ENCODE data around the gene MESP2.
"Not testable (repeated sequence)": the region's sequence is repeated elsewhere in the genome, so short reads cannot be mapped to it uniquely, and the experiment has no call there.

MESP2 gene

GRCh38 chr15:89783861-89784685, 7.9 kb downstream of the MESP2 start:
- TF ChIP-seq, protein P1, sequence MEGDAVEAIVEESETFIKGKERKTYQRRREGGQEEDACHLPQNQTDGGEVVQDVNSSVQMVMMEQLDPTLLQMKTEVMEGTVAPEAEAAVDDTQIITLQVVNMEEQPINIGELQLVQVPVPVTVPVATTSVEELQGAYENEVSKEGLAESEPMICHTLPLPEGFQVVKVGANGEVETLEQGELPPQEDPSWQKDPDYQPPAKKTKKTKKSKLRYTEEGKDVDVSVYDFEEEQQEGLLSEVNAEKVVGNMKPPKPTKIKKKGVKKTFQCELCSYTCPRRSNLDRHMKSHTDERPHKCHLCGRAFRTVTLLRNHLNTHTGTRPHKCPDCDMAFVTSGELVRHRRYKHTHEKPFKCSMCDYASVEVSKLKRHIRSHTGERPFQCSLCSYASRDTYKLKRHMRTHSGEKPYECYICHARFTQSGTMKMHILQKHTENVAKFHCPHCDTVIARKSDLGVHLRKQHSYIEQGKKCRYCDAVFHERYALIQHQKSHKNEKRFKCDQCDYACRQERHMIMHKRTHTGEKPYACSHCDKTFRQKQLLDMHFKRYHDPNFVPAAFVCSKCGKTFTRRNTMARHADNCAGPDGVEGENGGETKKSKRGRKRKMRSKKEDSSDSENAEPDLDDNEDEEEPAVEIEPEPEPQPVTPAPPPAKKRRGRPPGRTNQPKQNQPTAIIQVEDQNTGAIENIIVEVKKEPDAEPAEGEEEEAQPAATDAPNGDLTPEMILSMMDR (IDR thresholded peaks at IDR 0.05; ENCODE audit: borderline replicate concordance, insufficient read depth, low read depth, low read length), result no peak
- H3K4me3 ChIP-seq (ENCODE audit: low read depth, low read length), result no peak overlapping the region

- H3K4me3 ChIP-seq (ENCODE audit: low read depth, low read length), result no peak overlapping the region
- TF ChIP-seq, protein P1 (IDR thresholded peaks at IDR 0.05; ENCODE audit: borderline replicate concordance, insufficient read depth, low read depth, low read length), result no peak
Measured at GRCh38 chr15:89784686-89784960, 8.5 kb downstream of the MESP2 start.

GRCh38 chr15:89785064-89785773, 9.1 kb downstream of the MESP2 start:
- H3K4me3 ChIP-seq (ENCODE audit: low read depth, low read length), result no peak overlapping the region

GRCh38 chr15:89785774-89786140, 9.6 kb downstream of the MESP2 start:
- no peak overlapping the region for H3K4me3 ChIP-seq (ENCODE audit: low read depth, low read length)
- TF ChIP-seq, protein P1 (IDR thresholded peaks at IDR 0.05; ENCODE audit: borderline replicate concordance, insufficient read depth, low read depth, low read length), result no peak

More at GRCh38 chr15:89785064-89785773, 9.1 kb downstream of the MESP2 start:
- TF ChIP-seq, protein P1 (IDR thresholded peaks at IDR 0.05; ENCODE audit: borderline replicate concordance, insufficient read depth, low read depth, low read length), result no peak

GRCh38 chr15:89787944-89788343, 11.8 kb downstream of the MESP2 start:
- H3K4me3 ChIP-seq (ENCODE audit: low read depth, low read length), result no peak overlapping the region
- TF ChIP-seq, protein P1 (IDR thresholded peaks at IDR 0.05; ENCODE audit: borderline replicate concordance, insufficient read depth, low read depth, low read length), result no peak

GRCh38 chr15:89788585-89788984, 12.5 kb downstream of the MESP2 start:
- not testable (repeated sequence) for H3K4me3 ChIP-seq (ENCODE audit: low read depth, low read length)

- H3K4me3 ChIP-seq (ENCODE audit: low read depth, low read length), result no peak overlapping the region
- TF ChIP-seq, protein P1 (IDR thresholded peaks at IDR 0.05; ENCODE audit: borderline replicate concordance, insufficient read depth, low read depth, low read length), result no peak
Measured at GRCh38 chr15:89790206-89790605, 14.1 kb downstream of the MESP2 start.
